Gastrocnemius medialis (tissue), 4 donors: Measurements from ENCODE around the gene IGFBP2.

Experiments
- CTCF ChIP-seq, 5 experiments: fragments of 450-650 bp in 3 of 5; fragments of 200-600 bp in 2 of 5; sonication (generic) in 2 of 5; IDR thresholded peaks in 4 of 5; conservative IDR thresholded peaks in 1 of 5; 1 replicate in 4 of 5; 2 replicates in 1 of 5; pipeline ENCODE4 v1.5.1; 2016 to 2019; ENCODE audit warnings: antibody characterized with exemption in 5 of 5, mild to moderate bottlenecking in 3 of 5, moderate library complexity in 3 of 5
- POLR2A ChIP-seq, 2 donors: fragments of 450-650 bp; IDR thresholded peaks; one replicate each; pipeline ENCODE4 v1.6.1; 2017; ENCODE audit warnings: antibody characterized with exemption in 2 of 2, mild to moderate bottlenecking in 2 of 2, moderate library complexity in 2 of 2

GRCh38 chr2:216658757-216659156 is 25.5 kb downstream of the IGFBP2 start:
- TF ChIP-seq CTCF (IDR thresholded peaks at IDR 0.05 in 4 of 5, conservative IDR thresholded peaks at IDR 0.05 in 1 of 5) = no peak
- TF ChIP-seq POLR2A (IDR thresholded peaks at IDR 0.05) = no peak
